Ecto neural progenitor cell (in vitro differentiated cells): ENCODE results near the gene PPP1R14C.

Source experiments
- DNase-seq: peaks from one replicate; pipeline ENCODE4 v3.0.0-alpha.2; 2018; ENCODE audit warnings: low spot score

The PPP1R14C gene

GRCh38 chr6:150296890-150297289 lies 154.0 kb downstream of the PPP1R14C start:
- no peak for DNase-seq

GRCh38 chr6:150297327-150298029 lies 154.6 kb downstream of the PPP1R14C start:
- DNase-seq = no peak

- no peak for DNase-seq
Observed at GRCh38 chr6:150298030-150298380, 155.2 kb downstream of the PPP1R14C start.

GRCh38 chr6:150298676-150299075 lies 155.8 kb downstream of the PPP1R14C start:
- DNase-seq = no peak
